AG09319 (cell line): ENCODE measurements around the gene LAMA5.

Source experiments
- DNase-seq: peaks from one replicate; pipeline ENCODE4 v3.0.0-alpha.2; 2010; ENCODE audit warnings: low read depth; ENCODE audit errors: extremely low read depth
- CTCF ChIP-seq: IDR thresholded peaks from 2 replicates; pipeline ENCODE4 v1.5.1; 2011; ENCODE audit warnings: low read depth, mild to moderate bottlenecking, inconsistent platforms, low read length, moderate library complexity

The LAMA5 gene

GRCh38 chr20:62294516-62294915 lies 72.6 kb downstream of the LAMA5 start:
- no peak for DNase-seq
- TF ChIP-seq CTCF: no peak

- DNase-seq: no peak
- TF ChIP-seq CTCF: no peak
These were observed 73.2 kb downstream of the LAMA5 start for GRCh38 chr20:62293946-62294345.

- no peak for DNase-seq
- TF ChIP-seq CTCF: no peak
These were observed 73.9 kb downstream of the LAMA5 start for GRCh38 chr20:62293111-62293784.

GRCh38 chr20:62292108-62292507 lies 75.0 kb downstream of the LAMA5 start:
- TF ChIP-seq CTCF: no peak
- no peak for DNase-seq

- no peak for DNase-seq
- TF ChIP-seq CTCF: no peak
These were observed 75.7 kb downstream of the LAMA5 start for GRCh38 chr20:62291251-62292066.

- TF ChIP-seq CTCF: no peak
- no peak for DNase-seq
These were observed 77.2 kb downstream of the LAMA5 start for GRCh38 chr20:62289898-62290297.

GRCh38 chr20:62289131-62289530 lies 78.0 kb downstream of the LAMA5 start:
- no peak for TF ChIP-seq CTCF

More at GRCh38 chr20:62289131-62289530, 78.0 kb downstream of the LAMA5 start:
- no peak for DNase-seq
